Immature natural killer cell (primary cell): ENCODE results near the gene BAHD1. TPM values are rescaled to one million over a fixed set of nuclear protein-coding genes. Genes with fewer than 3 reads are reported as not detected.
A peak's percentile ranks its signal among the peaks of the same experiment; 100 is the strongest.

ENCODE experiments used
- DNase-seq, 3 donors: peaks; one replicate each; pipeline ENCODE4 v3.0.0; 2022; ENCODE audit warnings: mixed read lengths in 1 of 3
- H3K27ac Mint-ChIP-seq, 6 donors: one replicate each; pipeline ENCODE4 v1.8.0; 2020; ENCODE audit warnings: mixed read lengths in 6 of 6, mild to moderate bottlenecking in 5 of 6, inconsistent platforms in 4 of 6, moderate library complexity in 3 of 6
- H3K27me3 Mint-ChIP-seq, 3 donors: one replicate each; pipeline ENCODE4 v1.8.0; 2020 to 2021; ENCODE audit warnings: low read depth in 3 of 3, mild to moderate bottlenecking in 3 of 3, mixed read lengths in 3 of 3, moderate library complexity in 3 of 3, inconsistent platforms in 1 of 3
- H3K36me3 Mint-ChIP-seq, 3 donors: one replicate each; pipeline ENCODE4 v1.8.0; 2020; ENCODE audit warnings: mixed read lengths in 3 of 3, inconsistent platforms in 2 of 3, mild to moderate bottlenecking in 2 of 3
- H3K4me1 Mint-ChIP-seq, 2 donors: one replicate each; pipeline ENCODE4 v1.8.0; 2020; ENCODE audit warnings: inconsistent platforms in 2 of 2, mild to moderate bottlenecking in 2 of 2, mixed read lengths in 2 of 2, moderate library complexity in 1 of 2
- H3K4me3 Mint-ChIP-seq, 5 donors: one replicate each; pipeline ENCODE4 v1.8.0; 2020; ENCODE audit warnings: mild to moderate bottlenecking in 5 of 5, mixed read lengths in 5 of 5, inconsistent platforms in 3 of 5, moderate library complexity in 3 of 5
- H3K9me3 Mint-ChIP-seq, 6 donors: one replicate each; pipeline ENCODE4 v1.8.0; 2020; ENCODE audit warnings: mild to moderate bottlenecking in 6 of 6, mixed read lengths in 6 of 6, inconsistent platforms in 4 of 6, moderate library complexity in 3 of 6
- polyA plus RNA-seq, 3 donors: library from polyadenylated mRNA; unstranded; fragments of 300-500 nt; fragmentation: Illumina TruSeq; gene quantifications; one replicate each; pipeline ENCODE4 v1.2.3, GENCODE V29; 2021

Gene BAHD1
- polyA plus RNA-seq, 3 donors from 2014 or later = 2.1 to 6.1 (median 3.4) TPM

DNA sequence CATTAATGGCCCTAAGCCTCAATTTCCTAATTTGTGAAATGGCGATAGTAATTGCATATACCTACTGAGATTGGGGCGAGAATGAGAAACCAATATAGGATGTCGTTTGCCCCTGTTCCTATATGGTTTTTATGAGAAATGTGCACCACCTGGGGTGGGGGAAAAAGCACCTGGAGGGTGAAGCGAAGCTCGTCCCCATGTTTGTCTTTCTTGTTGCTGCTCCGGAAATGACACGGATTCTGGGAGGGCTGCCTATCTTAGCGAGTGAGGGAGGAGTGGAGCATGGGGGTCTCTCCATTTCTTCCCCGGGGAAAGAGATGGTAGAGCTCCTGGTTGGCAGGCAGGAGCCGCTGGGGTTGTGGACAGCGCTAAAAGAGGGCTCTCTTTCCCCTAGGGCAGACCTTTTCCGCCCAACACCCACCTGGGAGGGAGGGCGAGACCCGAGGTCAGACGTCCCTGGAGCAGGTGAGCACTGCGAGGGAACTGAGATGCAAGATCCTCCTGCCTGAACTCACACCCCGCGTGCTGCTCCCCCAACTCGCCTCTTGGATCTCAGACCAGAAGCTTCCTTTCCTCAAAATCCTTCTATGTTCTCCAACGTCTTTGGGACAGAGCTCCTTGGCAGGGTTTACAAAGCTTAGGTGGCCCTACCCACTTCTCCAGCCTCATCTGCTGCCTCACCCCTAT, 5.6 kb upstream of the BAHD1 start:
- H3K9me3 Mint-ChIP-seq = no peaks in the 10 kb centered on the region
- H3K36me3 Mint-ChIP-seq = peaks cover 0 to 4% (median 0%) of the 10 kb centered on the region in 3 donors
- H3K27ac Mint-ChIP-seq = no peak overlapping the region
- peak overlapping the region in 4 of 5 donors; percentile 54 to 60 (median 56) for H3K4me3 Mint-ChIP-seq
- H3K27me3 Mint-ChIP-seq = peaks cover 5 to 9% (median 7%) of the 10 kb centered on the region in 3 donors
- H3K4me1 Mint-ChIP-seq = peaks cover 21 to 24% of the 10 kb centered on the region in 2 donors
- DNase-seq = no peak

DNA sequence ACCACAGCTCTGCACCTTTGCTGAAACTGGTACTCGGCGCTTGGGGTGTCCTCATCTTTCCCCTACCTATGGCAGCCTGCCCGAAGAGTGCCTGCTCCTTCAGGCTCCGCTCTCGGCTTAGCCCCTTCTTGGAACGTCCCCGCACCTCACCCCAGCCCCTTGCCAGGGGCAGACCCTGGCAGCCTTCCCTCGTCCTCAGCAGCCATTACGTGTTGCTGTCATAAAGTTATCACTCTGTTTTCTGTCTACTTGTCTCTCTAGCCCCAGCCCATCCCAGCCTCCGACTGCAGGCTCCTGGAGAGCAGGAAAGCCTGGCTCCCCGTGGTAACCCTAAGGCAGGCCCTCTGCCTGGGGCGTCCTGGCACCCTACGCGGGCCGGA, 5.1 kb upstream of the BAHD1 start:
- H3K27ac Mint-ChIP-seq = no peak overlapping the region
- no peaks in the 10 kb centered on the region for H3K9me3 Mint-ChIP-seq
- H3K27me3 Mint-ChIP-seq = peaks cover 6 to 12% (median 7%) of the 10 kb centered on the region in 3 donors
- peaks cover 23 to 26% of the 10 kb centered on the region in 2 donors for H3K4me1 Mint-ChIP-seq
- no peak for DNase-seq
- peak overlapping the region in 4 of 5 donors; percentile 54 to 60 (median 56) for H3K4me3 Mint-ChIP-seq
- no peaks in the 10 kb centered on the region for H3K36me3 Mint-ChIP-seq

DNA sequence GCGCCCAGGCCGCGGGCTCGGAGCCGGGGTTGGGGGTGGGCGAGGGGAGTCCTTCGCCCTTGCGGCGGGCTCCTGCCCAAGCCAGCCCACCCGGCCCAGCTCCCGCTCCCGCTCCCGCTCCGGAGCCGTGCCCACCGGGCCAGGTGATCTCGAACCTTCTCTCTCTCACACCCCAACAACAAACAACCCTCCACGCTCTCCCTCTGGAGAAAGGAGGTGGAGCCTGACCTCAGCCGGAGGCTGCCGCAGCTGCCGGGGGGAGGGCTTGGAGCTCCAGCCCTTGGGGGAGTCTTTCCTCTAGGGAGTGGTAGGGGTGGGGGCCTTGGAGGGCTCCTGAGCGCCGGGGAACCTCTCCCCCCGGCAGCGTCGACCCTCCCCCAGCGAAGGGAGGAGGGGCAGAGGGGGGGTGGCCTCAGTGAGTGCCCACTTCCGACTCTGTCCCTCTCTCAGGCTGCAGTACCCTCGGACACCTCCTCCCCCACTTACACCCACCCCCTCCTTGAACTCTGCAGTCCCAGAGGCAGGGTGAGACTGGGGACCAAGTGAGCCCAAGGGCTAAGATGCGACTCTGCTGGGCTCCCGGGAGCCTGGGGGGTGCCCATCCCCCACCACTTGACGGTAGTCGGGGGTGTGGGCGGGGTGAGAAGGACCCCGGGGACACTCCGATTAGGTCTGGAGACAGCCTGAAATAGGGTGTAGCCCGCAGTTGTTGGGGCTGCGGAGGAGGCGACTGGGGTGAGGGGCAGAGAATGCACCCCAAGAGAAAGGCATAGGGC, 4.4 kb upstream of the BAHD1 start:
- Mint-ChIP-seq H3K36me3 (no peaks in the 10 kb centered on the region), H3K27ac (peak overlapping the region in 2 of 6 donors; percentile 53 to 65), H3K27me3 (peaks cover 7 to 13% (median 7%) of the 10 kb centered on the region in 3 donors), H3K4me1 (peaks cover 23 to 26% of the 10 kb centered on the region in 2 donors), H3K9me3 (no peaks in the 10 kb centered on the region), H3K4me3 (peak overlapping the region; percentile 30 to 72 (median 65))
- DNase-seq = no peak

- Mint-ChIP-seq H3K4me3 (peak overlapping the region in 4 of 5 donors; percentile 42 to 68 (median 54)), H3K4me1 (peaks cover 23 to 26% of the 10 kb centered on the region in 2 donors), H3K9me3 (no peaks in the 10 kb centered on the region), H3K36me3 (no peaks in the 10 kb centered on the region), H3K27me3 (peaks cover 7 to 15% (median 9%) of the 10 kb centered on the region in 3 donors), H3K27ac (peak overlapping the region in 2 of 6 donors; percentile 53 to 65)
- DNase-seq = no peak
Measured at GRCh38 chr15:40436892-40437751, 3.6 kb upstream of the BAHD1 start.

GRCh38 chr15:40437752-40438687, 2.7 kb upstream of the BAHD1 start:
- peaks cover 31 to 34% of the 10 kb centered on the region in 2 donors for H3K4me1 Mint-ChIP-seq
- no peak overlapping the region for H3K27ac Mint-ChIP-seq
- H3K9me3 Mint-ChIP-seq = no peaks in the 10 kb centered on the region
- H3K36me3 Mint-ChIP-seq = no peaks in the 10 kb centered on the region
- no peak for DNase-seq
- H3K4me3 Mint-ChIP-seq = peak overlapping the region in 4 of 5 donors; percentile 21 to 51 (median 27)
- H3K27me3 Mint-ChIP-seq = peaks cover 9 to 21% (median 13%) of the 10 kb centered on the region in 3 donors

DNA sequence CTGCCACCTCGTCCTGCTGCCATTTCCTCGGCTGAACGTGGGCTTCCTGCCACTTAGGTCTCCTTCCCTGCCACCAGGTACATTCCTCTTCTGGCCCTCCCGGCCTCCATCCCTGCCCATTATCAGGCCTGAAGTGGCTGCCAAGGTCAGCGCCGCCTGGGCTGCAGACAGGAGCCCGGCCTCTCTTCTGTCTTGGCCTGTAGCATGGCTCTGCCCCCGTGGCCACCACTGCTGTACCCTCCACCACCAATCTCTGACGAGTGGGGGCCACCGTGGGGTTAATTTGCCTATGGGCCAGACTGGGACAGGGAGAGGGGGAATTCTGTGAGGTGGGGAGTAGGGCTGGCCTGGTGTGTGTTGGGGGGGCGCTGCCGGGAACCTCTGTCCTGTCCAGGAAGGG, 2.0 kb upstream of the BAHD1 start:
- DNase-seq = no peak
- Mint-ChIP-seq H3K4me1 (peaks cover 38 to 41% of the 10 kb centered on the region in 2 donors), H3K36me3 (no peaks in the 10 kb centered on the region), H3K9me3 (no peaks in the 10 kb centered on the region), H3K27ac (no peak overlapping the region), H3K4me3 (peak overlapping the region in 3 of 5 donors; percentile 7 to 23 (median 21)), H3K27me3 (peaks cover 9 to 21% (median 13%) of the 10 kb centered on the region in 3 donors)

DNA sequence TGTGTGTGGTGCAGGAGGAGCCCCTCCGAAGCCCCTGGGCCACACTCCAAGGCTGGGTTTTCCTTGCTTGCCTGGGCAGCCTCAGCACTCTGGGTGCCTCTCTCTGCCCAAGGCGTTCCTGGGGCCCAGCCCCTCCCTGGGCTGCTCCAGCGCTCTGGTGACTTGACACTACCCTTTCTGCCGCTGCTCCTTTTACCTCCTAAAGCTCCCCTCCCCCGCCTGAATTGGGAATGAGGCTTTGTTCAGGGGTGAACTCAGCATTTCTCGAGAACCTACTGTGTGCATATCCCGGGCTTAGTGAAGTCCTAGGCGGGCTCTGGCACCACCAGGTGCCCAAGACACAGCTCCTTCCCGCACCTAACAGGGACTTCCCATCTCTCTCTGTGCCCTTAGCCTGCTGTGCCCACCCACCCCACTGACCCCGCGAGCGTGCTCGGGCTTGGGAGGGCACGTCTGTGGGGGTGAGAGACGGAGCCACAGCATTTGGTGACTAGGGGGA, 1.2 kb upstream of the BAHD1 start:
- Mint-ChIP-seq H3K9me3 (no peaks in the 10 kb centered on the region), H3K4me1 (peaks cover 46 to 49% of the 10 kb centered on the region in 2 donors), H3K27me3 (peaks cover 9 to 21% (median 13%) of the 10 kb centered on the region in 3 donors), H3K36me3 (no peaks in the 10 kb centered on the region), H3K27ac (peak overlapping the region in 4 of 6 donors; percentile 42 to 82 (median 64)), H3K4me3 (peak overlapping the region; percentile 84 to 93 (median 86))
- no peak for DNase-seq

GRCh38 chr15:40439960-40440742, 602 bp upstream of the BAHD1 start:
- Mint-ChIP-seq H3K27me3 (peaks cover 9 to 21% (median 13%) of the 10 kb centered on the region in 3 donors), H3K36me3 (no peaks in the 10 kb centered on the region), H3K4me1 (peaks cover 52 to 55% of the 10 kb centered on the region in 2 donors), H3K27ac (peak overlapping the region; percentile 20 to 83 (median 54)), H3K9me3 (no peaks in the 10 kb centered on the region), H3K4me3 (peak overlapping the region; percentile 84 to 93 (median 86))
- DNase-seq = peak; percentile 25 to 31 (median 26)

DNA sequence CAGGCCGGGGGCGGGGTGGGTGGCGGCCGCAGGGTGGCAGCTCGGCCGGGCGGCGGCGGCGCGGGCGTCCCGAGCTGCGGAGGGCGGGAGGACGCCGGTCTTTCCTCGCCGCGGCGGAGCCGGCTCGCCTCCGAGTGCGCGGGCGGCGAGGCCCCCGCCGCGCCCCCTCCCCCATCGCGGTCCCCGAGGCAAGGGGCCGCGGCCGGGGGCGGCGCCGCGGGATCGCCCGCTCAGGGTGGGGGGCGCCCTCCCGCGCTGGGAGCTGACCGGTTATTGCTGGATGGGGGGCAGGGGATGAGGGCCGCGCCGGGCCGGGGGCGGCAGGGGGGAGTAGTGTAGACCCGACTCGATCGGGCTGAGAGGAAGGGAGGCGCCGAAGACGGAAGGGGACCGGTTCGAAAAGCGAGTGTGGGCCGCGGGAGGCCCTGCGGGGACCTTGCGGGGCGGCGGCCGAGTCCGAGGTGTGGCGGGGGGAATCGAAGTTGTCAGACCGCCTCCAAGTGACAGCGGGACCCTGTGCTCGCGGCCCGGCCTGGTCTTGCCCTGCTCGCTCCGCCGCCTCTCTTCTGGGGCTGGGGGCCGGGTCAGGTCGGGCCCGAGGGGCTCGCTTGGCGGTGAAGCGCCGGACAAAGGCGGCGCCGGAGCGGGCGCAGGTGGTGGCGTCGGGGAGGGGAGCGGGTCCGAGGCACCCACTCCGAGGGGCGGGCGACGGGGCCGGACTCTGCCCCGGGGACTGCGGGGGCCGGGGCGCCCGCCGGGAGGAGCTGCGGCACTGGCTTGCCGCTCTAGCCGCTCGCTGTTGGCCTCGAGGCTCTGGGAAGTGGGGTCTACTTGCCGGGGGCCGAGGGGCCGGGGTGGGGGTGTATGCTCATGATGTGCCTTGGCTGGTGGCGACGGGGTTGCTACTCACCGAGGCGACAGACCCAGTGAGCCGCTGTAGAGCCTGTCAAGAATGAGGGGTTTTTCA, 1.1 kb downstream of the BAHD1 start:
- peak overlapping the region; percentile 84 to 93 (median 90) for H3K4me3 Mint-ChIP-seq
- peaks cover 48 to 54% of the 10 kb centered on the region in 2 donors for H3K4me1 Mint-ChIP-seq
- no peaks in the 10 kb centered on the region for H3K36me3 Mint-ChIP-seq
- DNase-seq = peak; percentile 26 to 30 (median 27)
- no peaks in the 10 kb centered on the region for H3K9me3 Mint-ChIP-seq
- H3K27ac Mint-ChIP-seq = peak overlapping the region; percentile 6 to 94 (median 84)
- H3K27me3 Mint-ChIP-seq = peaks cover 6 to 21% (median 13%) of the 10 kb centered on the region in 3 donors

- Mint-ChIP-seq H3K4me1 (peaks cover 46 to 58% of the 10 kb centered on the region in 2 donors), H3K27ac (peak overlapping the region; percentile 6 to 87 (median 56)), H3K4me3 (peak overlapping the region; percentile 84 to 93 (median 90)), H3K27me3 (peaks cover 6 to 21% (median 9%) of the 10 kb centered on the region in 3 donors), H3K36me3 (no peaks in the 10 kb centered on the region), H3K9me3 (no peaks in the 10 kb centered on the region)
- no peak for DNase-seq
Measured at GRCh38 chr15:40443255-40443654, 2.5 kb downstream of the BAHD1 start.

GRCh38 chr15:40443846-40444245, 3.1 kb downstream of the BAHD1 start:
- Mint-ChIP-seq H3K27ac (peak overlapping the region in 5 of 6 donors; percentile 6 to 81 (median 53)), H3K36me3 (no peaks in the 10 kb centered on the region), H3K4me1 (peaks cover 46 to 61% of the 10 kb centered on the region in 2 donors), H3K27me3 (peaks cover 6 to 17% (median 9%) of the 10 kb centered on the region in 3 donors), H3K4me3 (peak overlapping the region; percentile 84 to 93 (median 90)), H3K9me3 (no peaks in the 10 kb centered on the region)
- DNase-seq = no peak
